Transverse colon (tissue), 4 donors: Measurements from ENCODE around the gene OBI1.

Experiments used
- EP300 ChIP-seq: sonication (generic); formaldehyde crosslinking; IDR thresholded peaks from one replicate; pipeline ENCODE4 v1.6.1; 2017; ENCODE audit warnings: antibody characterized with exemption, low read depth
- POLR2A ChIP-seq: fragments of 450-650 bp; IDR thresholded peaks from one replicate; pipeline ENCODE4 v1.6.1; 2016; ENCODE audit warnings: antibody characterized with exemption, mild to moderate bottlenecking, moderate library complexity
- POLR2AphosphoS5 ChIP-seq, 3 donors: sonication (generic); formaldehyde crosslinking; IDR thresholded peaks; one replicate each; pipeline ENCODE4 v1.6.1; 2016; ENCODE audit warnings: antibody characterized with exemption in 3 of 3
- TF ChIP-seq, protein P1 (sequence below), 5 experiments: fragments of 200-600 bp in 3 of 5; fragments of 450-650 bp in 2 of 5; sonication (generic) in 3 of 5; IDR thresholded peaks; 1 replicate in 2 of 5; 2 replicates in 3 of 5; pipeline ENCODE4 v1.5.1; 2016 to 2017; ENCODE audit warnings: antibody characterized with exemption in 5 of 5, inconsistent platforms in 3 of 5, mild to moderate bottlenecking in 2 of 5, moderate library complexity in 1 of 5

DNA sequence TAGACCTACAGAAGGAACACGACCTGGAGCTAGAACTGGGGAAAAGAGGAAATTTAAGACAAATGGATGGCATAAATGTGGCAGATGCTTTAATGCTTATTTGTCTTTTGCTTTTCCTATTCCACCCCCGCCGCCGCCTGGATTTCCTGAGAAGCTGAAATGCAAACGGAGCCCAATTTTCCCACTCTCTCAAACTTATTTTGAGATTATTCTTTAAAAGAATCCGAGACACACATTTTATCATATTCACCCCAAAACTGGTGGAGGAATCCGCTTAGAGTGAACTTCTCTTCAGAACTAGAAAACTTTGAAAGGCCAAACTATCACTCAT is 61.4 kb downstream of the OBI1 start:
- TF ChIP-seq, protein P1, sequence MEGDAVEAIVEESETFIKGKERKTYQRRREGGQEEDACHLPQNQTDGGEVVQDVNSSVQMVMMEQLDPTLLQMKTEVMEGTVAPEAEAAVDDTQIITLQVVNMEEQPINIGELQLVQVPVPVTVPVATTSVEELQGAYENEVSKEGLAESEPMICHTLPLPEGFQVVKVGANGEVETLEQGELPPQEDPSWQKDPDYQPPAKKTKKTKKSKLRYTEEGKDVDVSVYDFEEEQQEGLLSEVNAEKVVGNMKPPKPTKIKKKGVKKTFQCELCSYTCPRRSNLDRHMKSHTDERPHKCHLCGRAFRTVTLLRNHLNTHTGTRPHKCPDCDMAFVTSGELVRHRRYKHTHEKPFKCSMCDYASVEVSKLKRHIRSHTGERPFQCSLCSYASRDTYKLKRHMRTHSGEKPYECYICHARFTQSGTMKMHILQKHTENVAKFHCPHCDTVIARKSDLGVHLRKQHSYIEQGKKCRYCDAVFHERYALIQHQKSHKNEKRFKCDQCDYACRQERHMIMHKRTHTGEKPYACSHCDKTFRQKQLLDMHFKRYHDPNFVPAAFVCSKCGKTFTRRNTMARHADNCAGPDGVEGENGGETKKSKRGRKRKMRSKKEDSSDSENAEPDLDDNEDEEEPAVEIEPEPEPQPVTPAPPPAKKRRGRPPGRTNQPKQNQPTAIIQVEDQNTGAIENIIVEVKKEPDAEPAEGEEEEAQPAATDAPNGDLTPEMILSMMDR (IDR thresholded peaks at IDR 0.05): no peak
- TF ChIP-seq POLR2A: no peak
- no peak for TF ChIP-seq EP300
- no peak for TF ChIP-seq POLR2AphosphoS5 (IDR thresholded peaks at IDR 0.05)
